ENCODE data around the gene IFNGR1. TPM values are rescaled to one million over a fixed set of nuclear protein-coding genes. Genes with fewer than 3 reads are reported as not detected.

IFNGR1 gene
- total RNA-seq, 1 donor from 2014 or later, result 23.0 TPM

DNA sequence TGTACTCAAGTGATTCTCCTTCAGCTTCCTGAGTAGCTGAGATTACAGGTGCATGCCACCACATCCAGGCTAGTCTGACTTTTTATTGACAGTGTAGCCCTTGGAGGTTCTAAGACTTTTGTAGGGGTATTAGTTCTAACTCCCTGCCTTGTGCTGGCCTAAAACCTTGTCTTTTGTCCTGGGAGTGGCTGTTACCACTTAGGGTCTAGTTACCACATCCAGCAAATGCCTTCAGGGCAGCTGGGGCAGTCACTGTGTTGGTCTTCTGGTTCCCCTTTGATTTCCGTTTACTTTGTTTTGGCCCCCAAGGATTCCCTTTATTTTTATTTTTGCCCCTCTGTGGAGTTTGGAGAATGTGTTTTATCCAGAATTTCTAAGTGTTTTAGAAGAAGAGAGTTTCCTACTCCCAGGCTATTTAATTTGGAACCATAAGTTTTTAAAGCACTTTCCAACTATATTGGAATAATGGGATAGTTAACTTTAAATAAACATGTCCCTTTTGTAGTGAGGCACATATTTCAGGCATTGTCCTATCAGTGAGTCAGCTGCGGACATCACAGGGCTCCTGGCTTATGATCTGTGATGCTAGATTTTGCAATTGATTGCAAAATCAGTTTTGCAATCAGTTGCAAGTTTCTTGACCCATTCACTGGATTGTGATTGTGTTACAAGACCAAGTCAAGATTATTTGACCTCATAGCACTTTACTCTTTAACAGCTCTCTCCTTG, 70.7 kb downstream of the IFNGR1 start:
- Mint-ChIP-seq H3K4me3 (no peak overlapping the region), H3K27ac (ENCODE audit: unreplicated experiment) (no peak overlapping the region), H3K36me3 (ENCODE audit: low read depth) (no peaks in the 10 kb centered on the region), H3K4me1 (no peaks in the 10 kb centered on the region), H3K27me3 (ENCODE audit: low read depth) (no peaks in the 10 kb centered on the region), H3K9me3 (peaks cover 8% of the 10 kb centered on the region)
- TF ChIP-seq, protein P1, sequence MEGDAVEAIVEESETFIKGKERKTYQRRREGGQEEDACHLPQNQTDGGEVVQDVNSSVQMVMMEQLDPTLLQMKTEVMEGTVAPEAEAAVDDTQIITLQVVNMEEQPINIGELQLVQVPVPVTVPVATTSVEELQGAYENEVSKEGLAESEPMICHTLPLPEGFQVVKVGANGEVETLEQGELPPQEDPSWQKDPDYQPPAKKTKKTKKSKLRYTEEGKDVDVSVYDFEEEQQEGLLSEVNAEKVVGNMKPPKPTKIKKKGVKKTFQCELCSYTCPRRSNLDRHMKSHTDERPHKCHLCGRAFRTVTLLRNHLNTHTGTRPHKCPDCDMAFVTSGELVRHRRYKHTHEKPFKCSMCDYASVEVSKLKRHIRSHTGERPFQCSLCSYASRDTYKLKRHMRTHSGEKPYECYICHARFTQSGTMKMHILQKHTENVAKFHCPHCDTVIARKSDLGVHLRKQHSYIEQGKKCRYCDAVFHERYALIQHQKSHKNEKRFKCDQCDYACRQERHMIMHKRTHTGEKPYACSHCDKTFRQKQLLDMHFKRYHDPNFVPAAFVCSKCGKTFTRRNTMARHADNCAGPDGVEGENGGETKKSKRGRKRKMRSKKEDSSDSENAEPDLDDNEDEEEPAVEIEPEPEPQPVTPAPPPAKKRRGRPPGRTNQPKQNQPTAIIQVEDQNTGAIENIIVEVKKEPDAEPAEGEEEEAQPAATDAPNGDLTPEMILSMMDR (conservative IDR thresholded peaks at IDR 0.05), result no peak
- no peak for DNase-seq (ENCODE audit: low read depth, low spot score)

Other genes starting within 250 kb of the IFNGR1 start
- gene IL20RA, start 174.4 kb downstream of the IFNGR1 start, total RNA-seq, result not detected in 2 replicates
- gene IL22RA2, start 45.7 kb downstream of the IFNGR1 start, total RNA-seq, result not detected in 2 replicates

All from neural crest cell (in vitro differentiated cells).